ENCODE measurements around the gene CACNA1F. TPM values are rescaled to one million over a fixed set of nuclear protein-coding genes. Genes with fewer than 3 reads are reported as not detected.

CACNA1F gene
- polyA plus RNA-seq (2013, experiment 1 of 2): not detected
- not detected for polyA plus RNA-seq (2013, experiment 2 of 2)

- Histone ChIP-seq H2AK5ac (ENCODE audit: low read length, severe bottlenecking) (no peak within 1 kb of the TSS), H3K23ac (ENCODE audit: low read length in 2 of 2) (no peak within 1 kb of the TSS), H3K4ac (ENCODE audit: low read depth in 1 of 2, low read length in 2 of 2) (no peak within 1 kb of the TSS), H3K36me3 (ENCODE audit: control insufficient read depth in 1 of 2, insufficient read depth in 2 of 2, low read depth in 1 of 2, low read length in 2 of 2) (no peaks in the 10 kb centered on the region), H3K79me1 (replicated peaks; ENCODE audit: low read length, poor library complexity, severe bottlenecking) (peaks cover 3% of the 10 kb centered on the region), H3K4me3 (ENCODE audit: insufficient read depth in 1 of 2, low read depth in 1 of 2, low read length in 2 of 2) (no peak within 1 kb of the TSS), H2BK5ac (ENCODE audit: low read depth, low read length, poor library complexity, severe bottlenecking) (no peak within 1 kb of the TSS), H2AFZ (ENCODE audit: low read depth, low read length) (no peak within 1 kb of the TSS), H3K4me2 (ENCODE audit: low read length, poor library complexity, severe bottlenecking) (no peak within 1 kb of the TSS), H2BK120ac (ENCODE audit: low read depth, low read length) (no peak within 1 kb of the TSS), H3K27ac (ENCODE audit: low read length, poor library complexity, severe bottlenecking) (no peak within 1 kb of the TSS), H4K8ac (ENCODE audit: low read length) (no peak within 1 kb of the TSS), H3K4me1 (ENCODE audit: control insufficient read depth, insufficient read depth, low read depth, low read length) (peaks cover 5% of the 10 kb centered on the region), H3K9ac (ENCODE audit: low read length) (no peak within 1 kb of the TSS), H2BK12ac (ENCODE audit: low read length in 2 of 2) (no peak within 1 kb of the TSS), H2BK15ac (ENCODE audit: low read depth, poor library complexity, severe bottlenecking) (no peak within 1 kb of the TSS), H3K18ac (ENCODE audit: low read depth in 1 of 2, low read length in 2 of 2) (no peak within 1 kb of the TSS), H3K9me3 (ENCODE audit: control insufficient read depth, low read length) (no peaks in the 10 kb centered on the region), H4K91ac (ENCODE audit: low read length) (no peak within 1 kb of the TSS), H3K14ac (ENCODE audit: low read length in 2 of 2) (no peak within 1 kb of the TSS), H3K27me3 (ENCODE audit: control insufficient read depth in 1 of 2, insufficient read depth in 1 of 2, low read length in 2 of 2) (no peaks in the 10 kb centered on the region)
- no peak for DNase-seq
- no CpG with 5 or more reads among the region's 9 CpGs for WGBS
These were observed at the start of gene CACNA1F for GRCh38 chrX:49233176-49233575. CACNA1F (minus strand) TSS chrX:49233340; CDS start chrX:49233309, 31 bp downstream.

GRCh38 chrX:49282647-49283011, 49.5 kb upstream of the CACNA1F start:
- no peak overlapping the region for H2AFZ ChIP-seq (ENCODE audit: low read depth, low read length)
- H3K36me3 ChIP-seq (ENCODE audit: control insufficient read depth in 1 of 2, insufficient read depth in 2 of 2, low read depth in 1 of 2, low read length in 2 of 2): peaks cover 3 to 11% of the 10 kb centered on the region in 2 experiments
- H4K91ac ChIP-seq (ENCODE audit: low read length): no peak overlapping the region
- H3K27ac ChIP-seq (ENCODE audit: low read length, poor library complexity, severe bottlenecking): no peak overlapping the region
- no peak overlapping the region for H3K4me3 ChIP-seq (ENCODE audit: insufficient read depth in 1 of 2, low read depth in 1 of 2, low read length in 2 of 2)
- peak overlapping the region; percentile 38 for H3K9ac ChIP-seq (ENCODE audit: low read length)
- no peak overlapping the region for H3K14ac ChIP-seq (ENCODE audit: low read length in 2 of 2)
- peaks cover 0 to 21% of the 10 kb centered on the region in 2 experiments for H3K27me3 ChIP-seq (ENCODE audit: control insufficient read depth in 1 of 2, insufficient read depth in 1 of 2, low read length in 2 of 2)
- no peak overlapping the region for H2BK5ac ChIP-seq (ENCODE audit: low read depth, low read length, poor library complexity, severe bottlenecking)
- 20% methylated on average over 10 of the region's 11 CpGs for WGBS
- no peaks in the 10 kb centered on the region for H3K9me3 ChIP-seq (ENCODE audit: control insufficient read depth, low read length)
- no peak overlapping the region for H2AK5ac ChIP-seq (ENCODE audit: low read length, severe bottlenecking)
- H2BK15ac ChIP-seq (ENCODE audit: low read depth, poor library complexity, severe bottlenecking): no peak overlapping the region
- no peak overlapping the region for H3K4ac ChIP-seq (ENCODE audit: low read depth in 1 of 2, low read length in 2 of 2)
- H3K18ac ChIP-seq (ENCODE audit: low read depth in 1 of 2, low read length in 2 of 2): no peak overlapping the region
- no peak overlapping the region for H3K23ac ChIP-seq (ENCODE audit: low read length in 2 of 2)
- DNase-seq: peak; percentile 20
- H2BK120ac ChIP-seq (ENCODE audit: low read depth, low read length): no peak overlapping the region
- H2BK12ac ChIP-seq (ENCODE audit: low read length in 2 of 2): no peak overlapping the region
- H3K79me1 ChIP-seq (replicated peaks; ENCODE audit: low read length, poor library complexity, severe bottlenecking): peaks cover 5% of the 10 kb centered on the region
- no peak overlapping the region for H3K4me2 ChIP-seq (ENCODE audit: low read length, poor library complexity, severe bottlenecking)
- H4K8ac ChIP-seq (ENCODE audit: low read length): peak overlapping the region; percentile 35
- H3K4me1 ChIP-seq (ENCODE audit: control insufficient read depth, insufficient read depth, low read depth, low read length): peaks cover 3% of the 10 kb centered on the region

- DNase-seq: no peak
- Histone ChIP-seq H3K4me3 (ENCODE audit: insufficient read depth in 1 of 2, low read depth in 1 of 2, low read length in 2 of 2) (no peak overlapping the region), H2BK120ac (ENCODE audit: low read depth, low read length) (no peak overlapping the region), H3K27me3 (ENCODE audit: control insufficient read depth in 1 of 2, insufficient read depth in 1 of 2, low read length in 2 of 2) (peaks cover 0 to 7% of the 10 kb centered on the region in 2 experiments), H2BK12ac (ENCODE audit: low read length in 2 of 2) (no peak overlapping the region), H3K14ac (ENCODE audit: low read length in 2 of 2) (no peak overlapping the region), H3K18ac (ENCODE audit: low read depth in 1 of 2, low read length in 2 of 2) (no peak overlapping the region), H3K79me1 (replicated peaks; ENCODE audit: low read length, poor library complexity, severe bottlenecking) (peaks cover 15% of the 10 kb centered on the region), H2AFZ (ENCODE audit: low read depth, low read length) (no peak overlapping the region), H3K4ac (ENCODE audit: low read depth in 1 of 2, low read length in 2 of 2) (no peak overlapping the region), H3K9me3 (ENCODE audit: control insufficient read depth, low read length) (no peaks in the 10 kb centered on the region), H2BK15ac (ENCODE audit: low read depth, poor library complexity, severe bottlenecking) (no peak overlapping the region), H3K9ac (ENCODE audit: low read length) (no peak overlapping the region), H3K4me2 (ENCODE audit: low read length, poor library complexity, severe bottlenecking) (no peak overlapping the region), H2BK5ac (ENCODE audit: low read depth, low read length, poor library complexity, severe bottlenecking) (no peak overlapping the region), H3K27ac (ENCODE audit: low read length, poor library complexity, severe bottlenecking) (no peak overlapping the region), H3K36me3 (ENCODE audit: control insufficient read depth in 1 of 2, insufficient read depth in 2 of 2, low read depth in 1 of 2, low read length in 2 of 2) (peaks cover 0 to 6% of the 10 kb centered on the region in 2 experiments), H4K8ac (ENCODE audit: low read length) (no peak overlapping the region), H3K4me1 (ENCODE audit: control insufficient read depth, insufficient read depth, low read depth, low read length) (peaks cover 6% of the 10 kb centered on the region), H3K23ac (ENCODE audit: low read length in 2 of 2) (no peak overlapping the region), H2AK5ac (ENCODE audit: low read length, severe bottlenecking) (no peak overlapping the region), H4K91ac (ENCODE audit: low read length) (no peak overlapping the region)
- 97% methylated on average over 3 of the region's 3 CpGs for WGBS
These were observed 44.9 kb upstream of the CACNA1F start for GRCh38 chrX:49278081-49278480.

- H4K91ac ChIP-seq (ENCODE audit: low read length): no peak overlapping the region
- H3K18ac ChIP-seq (ENCODE audit: low read depth in 1 of 2, low read length in 2 of 2): no peak overlapping the region
- H3K4me1 ChIP-seq (ENCODE audit: control insufficient read depth, insufficient read depth, low read depth, low read length): peaks cover 7% of the 10 kb centered on the region
- H4K8ac ChIP-seq (ENCODE audit: low read length): no peak overlapping the region
- no peak for DNase-seq
- peaks cover 15% of the 10 kb centered on the region for H3K79me1 ChIP-seq (replicated peaks; ENCODE audit: low read length, poor library complexity, severe bottlenecking)
- no peak overlapping the region for H2AK5ac ChIP-seq (ENCODE audit: low read length, severe bottlenecking)
- no peaks in the 10 kb centered on the region for H3K9me3 ChIP-seq (ENCODE audit: control insufficient read depth, low read length)
- H2BK12ac ChIP-seq (ENCODE audit: low read length in 2 of 2): no peak overlapping the region
- no peak overlapping the region for H2AFZ ChIP-seq (ENCODE audit: low read depth, low read length)
- no peak overlapping the region for H3K4ac ChIP-seq (ENCODE audit: low read depth in 1 of 2, low read length in 2 of 2)
- WGBS: 100% methylated on average over 1 of the region's 3 CpGs
- H2BK5ac ChIP-seq (ENCODE audit: low read depth, low read length, poor library complexity, severe bottlenecking): no peak overlapping the region
- H3K23ac ChIP-seq (ENCODE audit: low read length in 2 of 2): no peak overlapping the region
- H3K4me2 ChIP-seq (ENCODE audit: low read length, poor library complexity, severe bottlenecking): no peak overlapping the region
- no peak overlapping the region for H3K9ac ChIP-seq (ENCODE audit: low read length)
- peaks cover 0 to 7% of the 10 kb centered on the region in 2 experiments for H3K36me3 ChIP-seq (ENCODE audit: control insufficient read depth in 1 of 2, insufficient read depth in 2 of 2, low read depth in 1 of 2, low read length in 2 of 2)
- H3K27ac ChIP-seq (ENCODE audit: low read length, poor library complexity, severe bottlenecking): no peak overlapping the region
- H3K27me3 ChIP-seq (ENCODE audit: control insufficient read depth in 1 of 2, insufficient read depth in 1 of 2, low read length in 2 of 2): peaks cover 0 to 2% of the 10 kb centered on the region in 2 experiments
- H3K14ac ChIP-seq (ENCODE audit: low read length in 2 of 2): no peak overlapping the region
- no peak overlapping the region for H2BK15ac ChIP-seq (ENCODE audit: low read depth, poor library complexity, severe bottlenecking)
- no peak overlapping the region for H3K4me3 ChIP-seq (ENCODE audit: insufficient read depth in 1 of 2, low read depth in 1 of 2, low read length in 2 of 2)
- H2BK120ac ChIP-seq (ENCODE audit: low read depth, low read length): no peak overlapping the region
These were observed 44.3 kb upstream of the CACNA1F start for GRCh38 chrX:49277535-49277830.
